ENCODE measurements around the gene CD300LF. TPM values are rescaled to one million over a fixed set of nuclear protein-coding genes. Genes with fewer than 3 reads are reported as not detected.

CD300LF gene
- total and polyA plus RNA-seq, 4 donors: 0.53 to 1.5 (median 0.82) TPM

- no peaks in the 10 kb centered on the region for H3K9me3 ChIP-seq (ENCODE audit: control insufficient read depth, insufficient read depth, low read length)
- no peak overlapping the region for H3K4me3 ChIP-seq (ENCODE audit: low read depth, low read length)
- H3K27me3 ChIP-seq (ENCODE audit: control insufficient read depth, insufficient read depth, low read length): peaks cover 34% of the 10 kb centered on the region
- no peak overlapping the region for H3K27ac ChIP-seq (ENCODE audit: low read depth, low read length)
- 76% methylated on average over 10 of the region's 12 CpGs for WGBS (ENCODE audit: insufficient coverage)
- H3K36me3 ChIP-seq (ENCODE audit: control insufficient read depth, insufficient read depth, low read length): no peaks in the 10 kb centered on the region
- H3K4me1 ChIP-seq (ENCODE audit: control insufficient read depth, insufficient read depth, low read length): peaks cover 11% of the 10 kb centered on the region
- no peak for DNase-seq (ENCODE audit: low read depth in 4 of 6, low spot score in 6 of 6)
Measured at GRCh38 chr17:74732042-74732867, 19.5 kb upstream of the CD300LF start.

- H3K4me1 ChIP-seq (ENCODE audit: control insufficient read depth, insufficient read depth, low read length): peaks cover 2% of the 10 kb centered on the region
- peaks cover 24% of the 10 kb centered on the region for H3K27me3 ChIP-seq (ENCODE audit: control insufficient read depth, insufficient read depth, low read length)
- no peak overlapping the region for H3K4me3 ChIP-seq (ENCODE audit: low read depth, low read length)
- H3K36me3 ChIP-seq (ENCODE audit: control insufficient read depth, insufficient read depth, low read length): no peaks in the 10 kb centered on the region
- 70% methylated on average over 4 of the region's 4 CpGs for WGBS (ENCODE audit: insufficient coverage)
- DNase-seq (ENCODE audit: low read depth in 4 of 6, low spot score in 6 of 6): no peak
- H3K9me3 ChIP-seq (ENCODE audit: control insufficient read depth, insufficient read depth, low read length): no peaks in the 10 kb centered on the region
- no peak overlapping the region for H3K27ac ChIP-seq (ENCODE audit: low read depth, low read length)
Measured at GRCh38 chr17:74731347-74731605, 18.6 kb upstream of the CD300LF start.

GRCh38 chr17:74730491-74731346, 18.0 kb upstream of the CD300LF start:
- Histone ChIP-seq H3K4me3 (ENCODE audit: low read depth, low read length) (no peak overlapping the region), H3K27me3 (ENCODE audit: control insufficient read depth, insufficient read depth, low read length) (peaks cover 19% of the 10 kb centered on the region), H3K4me1 (ENCODE audit: control insufficient read depth, insufficient read depth, low read length) (no peaks in the 10 kb centered on the region), H3K9me3 (ENCODE audit: control insufficient read depth, insufficient read depth, low read length) (no peaks in the 10 kb centered on the region), H3K36me3 (ENCODE audit: control insufficient read depth, insufficient read depth, low read length) (no peaks in the 10 kb centered on the region), H3K27ac (ENCODE audit: low read depth, low read length) (no peak overlapping the region)
- 88% methylated on average over 14 of the region's 16 CpGs for WGBS (ENCODE audit: insufficient coverage)
- no peak for DNase-seq (ENCODE audit: low read depth in 4 of 6, low spot score in 6 of 6)

GRCh38 chr17:74729866-74730265, 17.1 kb upstream of the CD300LF start:
- H3K9me3 ChIP-seq (ENCODE audit: control insufficient read depth, insufficient read depth, low read length): no peaks in the 10 kb centered on the region
- WGBS (ENCODE audit: insufficient coverage): 84% methylated on average over 15 of the region's 15 CpGs
- H3K27ac ChIP-seq (ENCODE audit: low read depth, low read length): no peak overlapping the region
- no peak overlapping the region for H3K4me3 ChIP-seq (ENCODE audit: low read depth, low read length)
- DNase-seq (ENCODE audit: low read depth in 4 of 6, low spot score in 6 of 6): no peak
- H3K27me3 ChIP-seq (ENCODE audit: control insufficient read depth, insufficient read depth, low read length): peaks cover 15% of the 10 kb centered on the region
- no peaks in the 10 kb centered on the region for H3K4me1 ChIP-seq (ENCODE audit: control insufficient read depth, insufficient read depth, low read length)
- H3K36me3 ChIP-seq (ENCODE audit: control insufficient read depth, insufficient read depth, low read length): no peaks in the 10 kb centered on the region

GRCh38 chr17:74729368-74729767, 16.6 kb upstream of the CD300LF start:
- no peak for DNase-seq (ENCODE audit: low read depth in 4 of 6, low spot score in 6 of 6)
- 99% methylated on average over 5 of the region's 5 CpGs for WGBS (ENCODE audit: insufficient coverage)
- Histone ChIP-seq H3K36me3 (ENCODE audit: control insufficient read depth, insufficient read depth, low read length) (no peaks in the 10 kb centered on the region), H3K27ac (ENCODE audit: low read depth, low read length) (no peak overlapping the region), H3K4me3 (ENCODE audit: low read depth, low read length) (no peak overlapping the region), H3K4me1 (ENCODE audit: control insufficient read depth, insufficient read depth, low read length) (no peaks in the 10 kb centered on the region), H3K27me3 (ENCODE audit: control insufficient read depth, insufficient read depth, low read length) (peaks cover 14% of the 10 kb centered on the region), H3K9me3 (ENCODE audit: control insufficient read depth, insufficient read depth, low read length) (no peaks in the 10 kb centered on the region)

- Histone ChIP-seq H3K9me3 (ENCODE audit: control insufficient read depth, insufficient read depth, low read length) (no peaks in the 10 kb centered on the region), H3K27ac (ENCODE audit: low read depth, low read length) (no peak overlapping the region), H3K4me1 (ENCODE audit: control insufficient read depth, insufficient read depth, low read length) (no peaks in the 10 kb centered on the region), H3K27me3 (ENCODE audit: control insufficient read depth, insufficient read depth, low read length) (peaks cover 7% of the 10 kb centered on the region), H3K4me3 (ENCODE audit: low read depth, low read length) (no peak overlapping the region), H3K36me3 (ENCODE audit: control insufficient read depth, insufficient read depth, low read length) (no peaks in the 10 kb centered on the region)
- DNase-seq (ENCODE audit: low read depth in 4 of 6, low spot score in 6 of 6): no peak
- 98% methylated on average over 3 of the region's 3 CpGs for WGBS (ENCODE audit: insufficient coverage)
Measured at GRCh38 chr17:74728702-74729075, 16.0 kb upstream of the CD300LF start.

- Histone ChIP-seq H3K4me3 (ENCODE audit: low read depth, low read length) (no peak overlapping the region), H3K36me3 (ENCODE audit: control insufficient read depth, insufficient read depth, low read length) (no peaks in the 10 kb centered on the region), H3K27me3 (ENCODE audit: control insufficient read depth, insufficient read depth, low read length) (peaks cover 3% of the 10 kb centered on the region), H3K4me1 (ENCODE audit: control insufficient read depth, insufficient read depth, low read length) (no peaks in the 10 kb centered on the region), H3K27ac (ENCODE audit: low read depth, low read length) (no peak overlapping the region), H3K9me3 (ENCODE audit: control insufficient read depth, insufficient read depth, low read length) (no peaks in the 10 kb centered on the region)
- no peak for DNase-seq (ENCODE audit: low read depth in 4 of 6, low spot score in 6 of 6)
- WGBS (ENCODE audit: insufficient coverage): 86% methylated on average over 3 of the region's 3 CpGs
Measured at GRCh38 chr17:74728033-74728701, 15.4 kb upstream of the CD300LF start.

GRCh38 chr17:74725111-74725510, 12.4 kb upstream of the CD300LF start:
- Histone ChIP-seq H3K27ac (ENCODE audit: low read depth, low read length) (no peak overlapping the region), H3K9me3 (ENCODE audit: control insufficient read depth, insufficient read depth, low read length) (no peaks in the 10 kb centered on the region), H3K4me1 (ENCODE audit: control insufficient read depth, insufficient read depth, low read length) (no peaks in the 10 kb centered on the region), H3K4me3 (ENCODE audit: low read depth, low read length) (no peak overlapping the region), H3K27me3 (ENCODE audit: control insufficient read depth, insufficient read depth, low read length) (no peaks in the 10 kb centered on the region), H3K36me3 (ENCODE audit: control insufficient read depth, insufficient read depth, low read length) (no peaks in the 10 kb centered on the region)
- WGBS (ENCODE audit: insufficient coverage): 100% methylated on average over 1 of the region's 3 CpGs
- no peak for DNase-seq (ENCODE audit: low read depth in 4 of 6, low spot score in 6 of 6)

- no peaks in the 10 kb centered on the region for H3K9me3 ChIP-seq (ENCODE audit: control insufficient read depth, insufficient read depth, low read length)
- H3K4me1 ChIP-seq (ENCODE audit: control insufficient read depth, insufficient read depth, low read length): no peaks in the 10 kb centered on the region
- WGBS (ENCODE audit: insufficient coverage): 83% methylated on average over 5 of the region's 5 CpGs
- no peak overlapping the region for H3K4me3 ChIP-seq (ENCODE audit: low read depth, low read length)
- no peaks in the 10 kb centered on the region for H3K27me3 ChIP-seq (ENCODE audit: control insufficient read depth, insufficient read depth, low read length)
- H3K27ac ChIP-seq (ENCODE audit: low read depth, low read length): no peak overlapping the region
- no peaks in the 10 kb centered on the region for H3K36me3 ChIP-seq (ENCODE audit: control insufficient read depth, insufficient read depth, low read length)
- no peak for DNase-seq (ENCODE audit: low read depth in 4 of 6, low spot score in 6 of 6)
Measured at GRCh38 chr17:74723891-74724290, 11.2 kb upstream of the CD300LF start.

Measured in spinal cord (tissue), 10 donors.